H1 (cell line): Measurements from ENCODE around the gene PLCL2. TPM values are rescaled to one million over a fixed set of nuclear protein-coding genes. Genes with fewer than 3 reads are reported as not detected.

ENCODE experiments used
- CTCF ChIA-PET: fragments of 300-600 bp; sonication (Branson Sonifier 250); formaldehyde crosslinking; loops from one replicate; lab custom pipeline; 2021; ENCODE audit not compliant: partially characterized antibody; lab: Charles Lee
- POLR2A ChIA-PET: fragments of 300-600 bp; sonication (Branson Sonifier 250); formaldehyde crosslinking; loops from one replicate; lab custom pipeline; 2021; ENCODE audit warnings: inconsistent platforms; ENCODE audit not compliant: partially characterized antibody; lab: Charles Lee
- DNase-seq, 2 experiments: peaks; one replicate each; pipeline versions ENCODE4 v3.0.0 to v3.0.0-alpha.2; 2010 to 2022; ENCODE audit warnings: low spot score in 2 of 2, low read depth in 1 of 2, mixed read lengths in 1 of 2
- FAIRE-seq: peaks from 2 replicates; lab custom pipeline; 2011; peaks lifted over from hg19 to GRCh38; lab: Jason Lieb, UNC
- H2AFZ ChIP-seq: 2 replicates; pipeline ENCODE4 v1.8.1; 2012; ENCODE audit warnings: low read length, inconsistent platforms
- H2AK5ac ChIP-seq: 2 replicates; pipeline ENCODE4 v1.6.1; 2013; ENCODE audit warnings: low read depth, low read length
- H2BK120ac ChIP-seq: replicated peaks from 2 replicates; pipeline ENCODE3; 2013; ENCODE audit warnings: low read depth, low read length, inconsistent platforms
- H2BK12ac ChIP-seq: 2 replicates; pipeline ENCODE4 v1.6.1; 2013; ENCODE audit warnings: low read depth, low read length
- H2BK15ac ChIP-seq: 2 replicates; pipeline ENCODE4 v1.6.1; 2013; ENCODE audit warnings: low read length
- H2BK20ac ChIP-seq: 2 replicates; pipeline ENCODE4 v1.6.1; 2013; ENCODE audit warnings: low read length
- H2BK5ac ChIP-seq: 2 replicates; pipeline ENCODE4 v1.6.1; 2013; ENCODE audit warnings: low read depth, low read length
- H3K14ac ChIP-seq: 2 replicates; pipeline ENCODE4 v1.6.1; 2013; ENCODE audit warnings: inconsistent platforms; ENCODE audit not compliant: insufficient read length
- H3K18ac ChIP-seq: 2 replicates; pipeline ENCODE4 v1.6.1; 2013; ENCODE audit warnings: low read length; ENCODE audit errors: extremely low read depth
- H3K23ac ChIP-seq: 2 replicates; pipeline ENCODE4 v1.6.1; 2013; ENCODE audit warnings: inconsistent platforms; ENCODE audit not compliant: insufficient read length
- H3K23me2 ChIP-seq: 2 replicates; pipeline ENCODE4 v1.6.1; 2013; ENCODE audit warnings: low read depth, low read length
- H3K27ac ChIP-seq: 2 replicates; pipeline ENCODE4 v1.6.1; 2011; ENCODE audit warnings: low read depth, low read length, inconsistent platforms
- H3K27me3 ChIP-seq, 4 experiments: replicated peaks in 1 of 4; 1 replicate in 1 of 4; 2 replicates in 3 of 4; pipeline versions ENCODE4 v1.6.1 to v1.8.1; 2011 to 2013; ENCODE audit warnings: low read length in 3 of 4, mild to moderate bottlenecking in 3 of 4, inconsistent platforms in 2 of 4, mixed read lengths in 2 of 4, moderate library complexity in 1 of 4; ENCODE audit not compliant: control insufficient read depth in 3 of 4, insufficient read depth in 3 of 4; ENCODE audit errors: extremely low read depth in 1 of 4
- H3K36me3 ChIP-seq, 4 experiments: 2 replicates each; pipeline versions ENCODE4 v1.6.1 to v1.8.1; 2011 to 2013; ENCODE audit warnings: mild to moderate bottlenecking in 4 of 4, low read length in 3 of 4, moderate library complexity in 2 of 4, control low read depth in 1 of 4, inconsistent platforms in 1 of 4; ENCODE audit not compliant: insufficient read depth in 4 of 4, control insufficient read depth in 2 of 4
- H3K4ac ChIP-seq: replicated peaks from 2 replicates; pipeline ENCODE3; 2013; ENCODE audit warnings: low read length, low read depth, mixed read lengths, inconsistent platforms; ENCODE audit not compliant: insufficient read length
- H3K4me1 ChIP-seq, 4 experiments: replicated peaks in 1 of 4; 1 replicate in 1 of 4; 2 replicates in 3 of 4; pipeline versions ENCODE4 v1.6.1 to v1.8.1; 2011 to 2013; ENCODE audit warnings: low read length in 3 of 4, inconsistent platforms in 2 of 4, mixed read lengths in 1 of 4; ENCODE audit not compliant: insufficient read depth in 4 of 4, control insufficient read depth in 3 of 4
- H3K4me2 ChIP-seq, 2 experiments: 2 replicates each; pipeline versions ENCODE4 v1.6.1 to v1.8.1; 2011 to 2013; ENCODE audit warnings: low read depth in 2 of 2, low read length in 2 of 2, control low read depth in 1 of 2, inconsistent platforms in 1 of 2, mild to moderate bottlenecking in 1 of 2; ENCODE audit not compliant: insufficient read depth in 1 of 2
- H3K4me3 ChIP-seq, 4 experiments: fragments of 200-600, 300-600 bp in 1 of 4; sonication (generic), shearing (Covaris generic), sonication (Bioruptor Twin) in 1 of 4; 2 replicates each; pipeline versions ENCODE4 v1.5.1 to v1.8.1; 2011 to 2016; ENCODE audit warnings: low read length in 4 of 4, low read depth in 3 of 4, control low read depth in 2 of 4, inconsistent platforms in 2 of 4, mild to moderate bottlenecking in 2 of 4, mixed read lengths in 1 of 4, moderate library complexity in 1 of 4; ENCODE audit not compliant: insufficient read depth in 2 of 4; ENCODE audit errors: extremely low read depth in 1 of 4
- H3K56ac ChIP-seq: replicated peaks from 2 replicates; pipeline ENCODE3; 2013; ENCODE audit warnings: low read depth, mild to moderate bottlenecking, mixed read lengths, low read length, inconsistent platforms; ENCODE audit not compliant: insufficient read length
- H3K79me1 ChIP-seq: 2 replicates; pipeline ENCODE4 v1.6.1; 2013; ENCODE audit warnings: low read depth, low read length, control low read depth
- H3K79me2 ChIP-seq, 2 experiments: 2 replicates each; pipeline versions ENCODE4 v1.6.1 to v1.8.1; 2012 to 2013; ENCODE audit warnings: low read length in 2 of 2, mild to moderate bottlenecking in 2 of 2, inconsistent platforms in 1 of 2; ENCODE audit not compliant: insufficient read depth in 2 of 2, control insufficient read depth in 1 of 2
- H3K9ac ChIP-seq, 4 experiments: replicated peaks in 1 of 4; 1 replicate in 1 of 4; 2 replicates in 3 of 4; pipeline versions ENCODE4 v1.6.1 to v1.8.1; 2011 to 2013; ENCODE audit warnings: low read depth in 3 of 4, low read length in 3 of 4, control low read depth in 2 of 4, mild to moderate bottlenecking in 2 of 4, moderate library complexity in 2 of 4, inconsistent platforms in 1 of 4; ENCODE audit errors: extremely low read depth in 1 of 4
- H3K9me3 ChIP-seq, 2 experiments: 2 replicates each; pipeline versions ENCODE4 v1.6.1 to v1.8.1; 2012 to 2013; ENCODE audit warnings: mild to moderate bottlenecking in 2 of 2, moderate library complexity in 2 of 2, control low read depth in 1 of 2, inconsistent platforms in 1 of 2, low read depth in 1 of 2, low read length in 1 of 2, mixed read lengths in 1 of 2; ENCODE audit not compliant: insufficient read depth in 2 of 2
- H4K20me1 ChIP-seq, 2 experiments: replicated peaks in 1 of 2; 2 replicates each; pipeline versions ENCODE3 to v1.8.1; 2011 to 2013; ENCODE audit warnings: inconsistent platforms in 2 of 2, low read length in 2 of 2, mild to moderate bottlenecking in 1 of 2; ENCODE audit not compliant: insufficient read depth in 2 of 2, control insufficient read depth in 1 of 2
- H4K5ac ChIP-seq: 2 replicates; pipeline ENCODE4 v1.6.1; 2013; ENCODE audit warnings: low read length, low read depth, mixed read lengths, inconsistent platforms; ENCODE audit not compliant: insufficient read length
- H4K8ac ChIP-seq: 2 replicates; pipeline ENCODE4 v1.8.0; 2013; ENCODE audit warnings: mild to moderate bottlenecking, moderate library complexity, low read length, inconsistent platforms; ENCODE audit not compliant: insufficient read depth; ENCODE audit errors: extremely low read depth
- H4K91ac ChIP-seq: replicated peaks from 2 replicates; pipeline ENCODE3; 2013; ENCODE audit warnings: low read length, mixed read lengths, inconsistent platforms; ENCODE audit not compliant: insufficient read length
- ATF2 ChIP-seq: IDR thresholded peaks from 2 replicates; pipeline ENCODE4 v1.6.1; 2012; ENCODE audit warnings: low read length, inconsistent platforms
- CEBPB ChIP-seq: IDR thresholded peaks from 2 replicates; pipeline ENCODE4 v1.6.1; 2012; ENCODE audit warnings: low read depth, low read length
- FOSL1 ChIP-seq: IDR thresholded peaks from 2 replicates; pipeline ENCODE4 v1.6.1; 2011; ENCODE audit warnings: mild to moderate bottlenecking, low read depth, low read length, moderate library complexity; ENCODE audit not compliant: insufficient read depth
- HDAC2 ChIP-seq, 2 experiments: fragments of 300-600 bp in 1 of 2; sonication (generic) in 1 of 2; IDR thresholded peaks; 2 replicates each; pipeline ENCODE4 v1.6.1; 2011 to 2012; ENCODE audit warnings: low read depth in 2 of 2, low read length in 2 of 2, mild to moderate bottlenecking in 2 of 2, moderate library complexity in 2 of 2, borderline replicate concordance in 1 of 2, inconsistent platforms in 1 of 2
- KDM5A ChIP-seq: fragments of 200-600 bp; IDR thresholded peaks from 2 replicates; pipeline ENCODE4 v1.7.1; 2012; ENCODE audit warnings: mild to moderate bottlenecking, low read length, inconsistent platforms, mixed read lengths
- NRF1 ChIP-seq: IDR thresholded peaks from 2 replicates; pipeline ENCODE4 v1.6.1; 2011; ENCODE audit warnings: mild to moderate bottlenecking, low read depth, low read length, improper control_type of control experiment
- RNF2 ChIP-seq: fragments of 200-900, 300-1000 bp; sonication (generic); IDR thresholded peaks from 2 replicates; pipeline ENCODE4 v1.7.1; 2016; ENCODE audit warnings: borderline replicate concordance, low read depth, mild to moderate bottlenecking, antibody characterized with exemption, low read length; ENCODE audit not compliant: poor library complexity, severe bottlenecking; ENCODE audit errors: missing control alignments
- SIN3A ChIP-seq, 2 experiments: IDR thresholded peaks in 1 of 2; conservative IDR thresholded peaks in 1 of 2; 2 replicates each; pipeline ENCODE4 v1.6.1; 2011 to 2012; ENCODE audit warnings: low read length in 2 of 2, improper control_type of control experiment in 1 of 2, low read depth in 1 of 2, mild to moderate bottlenecking in 1 of 2
- SIRT6 ChIP-seq: IDR thresholded peaks from one replicate; pipeline ENCODE4 v1.7.1; 2012; ENCODE audit warnings: low read length, inconsistent platforms
- SRF ChIP-seq: IDR thresholded peaks from 2 replicates; pipeline ENCODE4 v1.6.1; 2011; ENCODE audit warnings: mild to moderate bottlenecking, low read depth, low read length, moderate library complexity
- WGBS, 2 experiments: shearing (Covaris generic) in 1 of 2; methylation state at CpG; one replicate each; pipeline versions ENCODE4 v1.1.6 to v1.1.7; 2013 to 2015; ENCODE audit warnings: low lambda C conversion rate in 2 of 2, mixed read lengths in 2 of 2, inconsistent platforms in 1 of 2, low coverage in 1 of 2, missing lambda C conversion rate in 1 of 2; ENCODE audit not compliant: insufficient replicate concordance in 2 of 2, insufficient coverage in 1 of 2, insufficient read length in 1 of 2; ENCODE audit errors: extremely low coverage in 1 of 2, missing lambda C conversion rate in 1 of 2; 5-methylcytosine and 5-hydroxymethylcytosine counted together
- polyA plus RNA-seq, 7 experiments: library from polyadenylated mRNA; depleted of rRNA in 3 of 7; stranded (reverse) in 5 of 7; unstranded in 2 of 7; fragments of >200 nt in 5 of 7; fragments of 200-250 nt in 2 of 7; gene quantifications; 1 replicate in 5 of 7; 2 replicates in 1 of 7; 4 replicates in 1 of 7; pipeline versions ENCODE4 v1.2.1 to v1.2.3, GENCODE V29; 2011 to 2013; ENCODE audit warnings: missing spikeins in 2 of 7, mixed read lengths in 2 of 7
- total RNA-seq: library from RNA; stranded (reverse); fragmentation: NEBNext Ultra II Directional; extraction: Animal tissue kit (Norgen Biotek cat#: 25700); gene quantifications from 2 replicates; pipeline ENCODE4 v1.2.1, GENCODE V29; 2021

The PLCL2 gene
- total and polyA plus RNA-seq, 2 of the 8 experiments (the other 6 are each of a cell fraction or from before 2014, with no cell fraction given) = 3.5 to 6.8 TPM

DNA sequence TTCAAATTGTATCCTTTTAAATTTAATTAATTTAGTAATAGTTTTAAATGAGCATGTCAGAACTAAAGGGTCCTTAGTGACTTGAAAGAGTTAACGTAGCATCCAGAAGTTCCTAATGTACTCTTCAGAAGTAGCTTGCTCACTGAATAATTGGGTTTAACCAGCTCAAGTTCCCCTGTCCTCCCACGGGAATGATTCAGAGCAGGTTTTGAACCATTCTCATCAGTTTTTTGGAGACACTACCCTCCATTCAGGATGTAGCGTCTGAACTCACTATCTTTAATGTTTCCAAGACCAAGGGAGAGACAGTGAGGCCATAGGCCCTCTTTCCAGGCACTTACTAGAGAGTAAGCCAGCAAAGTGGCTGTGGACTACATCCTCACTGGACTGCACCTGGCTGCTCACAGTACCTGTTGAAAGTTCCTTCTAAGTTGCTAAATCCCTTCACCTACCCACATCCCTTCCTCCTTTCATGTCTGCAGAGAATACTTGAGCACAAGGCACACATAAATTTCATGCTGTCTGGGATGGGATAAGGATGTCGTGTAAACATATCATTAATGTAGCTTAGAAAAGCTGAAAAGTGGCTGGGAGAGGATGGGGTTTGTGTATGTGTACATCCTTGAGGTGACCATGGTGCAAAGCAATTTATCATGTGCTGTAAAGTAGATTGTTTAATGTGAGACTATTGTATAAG lies 146.3 kb downstream of the PLCL2 start:
- Histone ChIP-seq H3K56ac (no peak overlapping the region), H4K20me1 (no peaks in the 10 kb centered on the region), H3K79me2 (no peaks in the 10 kb centered on the region), H2BK20ac (no peak overlapping the region), H3K23ac (no peak overlapping the region), H3K4me2 (no peak overlapping the region), H4K91ac (no peak overlapping the region), H4K5ac (no peak overlapping the region), H2AFZ (no peak overlapping the region), H3K9ac (no peak overlapping the region), H2BK5ac (no peak overlapping the region), H3K18ac (no peak overlapping the region), H2BK15ac (no peak overlapping the region), H2BK12ac (no peak overlapping the region), H3K4me3 (no peak overlapping the region), H3K27ac (no peak overlapping the region), H3K23me2 (no peaks in the 10 kb centered on the region), H2BK120ac (no peak overlapping the region), H3K79me1 (no peaks in the 10 kb centered on the region), H3K4ac (no peak overlapping the region), H3K36me3 (no peaks in the 10 kb centered on the region), H2AK5ac (no peak overlapping the region), H3K9me3 (no peaks in the 10 kb centered on the region), H3K4me1 (peaks cover 0 to 5% (median under 1%) of the 10 kb centered on the region in 4 experiments; a peak in 2 of 7 replicates), H3K14ac (no peak overlapping the region), H3K27me3 (no peaks in the 10 kb centered on the region), H4K8ac (no peak overlapping the region)
- ChIA-PET POLR2A (no interaction called here), CTCF (interaction anchor here (1.2 to 2.1 kb wide), 5 partner anchors 10 to 429 kb away, joined by 3 to 9 read pairs (median 4); no protein-coding TSS in a partner anchor)
- 91% methylated on average over 4 of the region's 4 CpGs; no CpG with 5 or more reads in 1 of the 2 experiments for WGBS, 2 experiments
- FAIRE-seq (no peak), DNase-seq (no peak)
- TF ChIP-seq FOSL1 (no peak), KDM5A (no peak), SIRT6 (no peak), SIN3A (conservative IDR thresholded peaks at IDR 0.05 in 1 of 2, IDR thresholded peaks at IDR 0.05 in 1 of 2; ENCODE audit: low read depth in 1 of 2, low read length in 2 of 2) (no peak), CEBPB (no peak), ATF2 (no peak), SRF (no peak), HDAC2 (IDR thresholded peaks at IDR 0.05; ENCODE audit: borderline replicate concordance in 1 of 2, low read depth in 2 of 2, low read length in 2 of 2) (no peak), NRF1 (no peak), RNF2 (no peak)
